Measurements from ENCODE around the gene DDIT4. TPM values are rescaled to one million over a fixed set of nuclear protein-coding genes. Genes with fewer than 3 reads are reported as not detected.

DDIT4 gene
- total and polyA plus RNA-seq, 12 donors = 100 to 711 (median 255) TPM

- Histone ChIP-seq H3K27ac (peak overlapping the region in 1 of 5 donors; percentile 96), H3K4me3 (no peak overlapping the region), H3K4me1 (replicated peaks in 1 of 2) (peaks cover 37 to 61% of the 10 kb centered on the region in 2 donors), H3K36me3 (replicated peaks in 1 of 2) (no peaks in the 10 kb centered on the region), H3K27me3 (no peaks in the 10 kb centered on the region), H3K9me3 (replicated peaks in 1 of 3) (no peaks in the 10 kb centered on the region)
- TF ChIP-seq CTCF (IDR thresholded peaks at IDR 0.05) (no peak), POLR2A (IDR thresholded peaks at IDR 0.05) (no peak)
- intact Hi-C loops (cut with DNase I) = loop anchor here in 1 of 2 donors (10.0 kb wide), 1 partner anchor 48 kb away; the partner anchor contains the start of gene DDIT4
- 93 to 97% (median 96%) methylated on average over 8 to 10 of the region's 10 CpGs for WGBS, 4 donors
- peak in 1 of 7 donors; percentile 23 for DNase-seq
These were observed 49.5 kb downstream of the DDIT4 start for GRCh38 chr10:72323108-72323749.

GRCh38 chr10:72323771-72324191 lies 50.1 kb downstream of the DDIT4 start:
- intact Hi-C loops (cut with DNase I) = loop anchor here in 1 of 2 donors (10.0 kb wide), 1 partner anchor 49 kb away; the partner anchor contains the start of gene DDIT4
- Histone ChIP-seq H3K36me3 (replicated peaks in 1 of 2) (no peaks in the 10 kb centered on the region), H3K27ac (peak overlapping the region in 1 of 5 donors; percentile 10), H3K4me3 (no peak overlapping the region), H3K4me1 (replicated peaks in 1 of 2) (peaks cover 39 to 61% of the 10 kb centered on the region in 2 donors), H3K9me3 (replicated peaks in 1 of 3) (no peaks in the 10 kb centered on the region), H3K27me3 (no peaks in the 10 kb centered on the region)
- TF ChIP-seq POLR2A (IDR thresholded peaks at IDR 0.05) (no peak), CTCF (IDR thresholded peaks at IDR 0.05) (no peak)
- DNase-seq = peak in 1 of 7 donors; percentile 31
- 47 to 69% (median 57%) methylated on average over 9 to 12 of the region's 12 CpGs for WGBS, 4 donors

Other genes starting within 250 kb of the DDIT4 start
- gene SPOCK2, start 185.4 kb upstream of the DDIT4 start, total RNA-seq = 10 to 100 TPM; 13.8 to 68.9 (median 38.2) TPM
- gene SPOCK2, start 185.4 kb upstream of the DDIT4 start, polyA plus RNA-seq = 10 to 100 TPM; 11.7 to 57.8 (median 23.6) TPM
- 100 to 1,000 TPM in 8 of 9 donors, 10 to 100 TPM in 1; 69.1 to 185 (median 148) TPM for gene ANAPC16, start 57.9 kb upstream of the DDIT4 start, total RNA-seq
- 100 to 1,000 TPM; 102 to 186 (median 128) TPM for gene ANAPC16, start 57.9 kb upstream of the DDIT4 start, polyA plus RNA-seq
- 10 to 100 TPM; 26.6 to 57.4 (median 38.5) TPM for gene ASCC1, start 57.6 kb upstream of the DDIT4 start, total RNA-seq
- 100 to 1,000 TPM in 1 of 3 donors, 10 to 100 TPM in 1, 1 to 10 TPM in 1; 9.7 to 101 (median 10.1) TPM for gene ASCC1, start 57.6 kb upstream of the DDIT4 start, polyA plus RNA-seq
- gene DNAJB12, start 81.0 kb downstream of the DDIT4 start, total RNA-seq = 10 to 100 TPM; 36.3 to 67.0 (median 49.2) TPM
- gene DNAJB12, start 81.0 kb downstream of the DDIT4 start, polyA plus RNA-seq = 10 to 100 TPM; 37.4 to 47.8 (median 37.9) TPM

All from adrenal gland (tissue), 12 donors.